Mesothelial cell of epicardium (in vitro differentiated cells): Measurements from ENCODE around the gene LTO1. TPM values are rescaled to one million over a fixed set of nuclear protein-coding genes. Genes with fewer than 3 reads are reported as not detected.

Experiments used
- DNase-seq, 2 experiments: peaks; one replicate each; pipeline ENCODE4 v3.0.0; 2021; ENCODE audit warnings: low spot score in 2 of 2; ENCODE audit not compliant: unreplicated experiment in 2 of 2
- H3K27ac Mint-ChIP-seq: 2 replicates; pipeline ENCODE4 v1.8.0; 2021; ENCODE audit warnings: mixed read lengths
- H3K27me3 Mint-ChIP-seq: 2 replicates; pipeline ENCODE4 v1.8.0; 2021; ENCODE audit warnings: low read depth, mixed read lengths
- H3K36me3 Mint-ChIP-seq: 2 replicates; pipeline ENCODE4 v1.8.0; 2021; ENCODE audit warnings: mixed read lengths
- H3K4me1 Mint-ChIP-seq: 2 replicates; pipeline ENCODE4 v1.8.0; 2021; ENCODE audit warnings: mixed read lengths
- H3K4me3 Mint-ChIP-seq: 2 replicates; pipeline ENCODE4 v1.8.0; 2021; ENCODE audit warnings: mild to moderate bottlenecking, moderate library complexity, mixed read lengths
- H3K9me3 Mint-ChIP-seq: 2 replicates; pipeline ENCODE4 v1.8.0; 2021; ENCODE audit warnings: mixed read lengths
- CTCF ChIP-seq: fragments of 200-600 bp; sonication (generic); IDR thresholded peaks from one replicate; pipeline ENCODE4 v1.5.0; 2021; ENCODE audit warnings: antibody characterized with exemption; ENCODE audit not compliant: unreplicated experiment
- total RNA-seq: library from RNA; stranded (reverse); gene quantifications from 3 replicates; pipeline ENCODE4 v1.2.1, GENCODE V29; 2021

LTO1 gene
- total RNA-seq, 1 donor from 2014 or later = 31.6 TPM

DNA sequence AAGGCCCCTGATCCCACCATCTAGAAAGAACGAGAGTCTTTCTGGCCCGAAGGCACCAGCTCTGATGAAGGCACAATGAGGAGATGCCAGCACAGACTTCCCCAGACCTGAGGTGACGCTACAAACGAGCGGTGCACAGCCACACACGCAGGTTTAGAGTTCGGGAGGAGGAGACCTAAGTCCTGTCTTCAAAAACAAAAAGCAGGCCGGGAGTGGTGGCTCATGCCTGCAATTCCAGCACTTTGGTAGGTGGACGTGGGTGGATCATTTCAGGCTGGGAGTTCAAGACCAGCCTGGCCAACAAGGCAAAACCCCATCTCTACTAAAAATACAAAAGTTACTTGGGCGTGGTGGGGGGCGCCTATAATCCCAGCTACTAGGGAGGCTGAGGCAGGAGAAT is 9.5 kb downstream of the LTO1 start:
- Mint-ChIP-seq H3K36me3 (peaks cover 24% of the 10 kb centered on the region), H3K4me3 (no peak overlapping the region), H3K27me3 (no peaks in the 10 kb centered on the region), H3K27ac (no peak overlapping the region), H3K9me3 (no peaks in the 10 kb centered on the region), H3K4me1 (peaks cover 5% of the 10 kb centered on the region)
- no peak for TF ChIP-seq CTCF
- no peak for DNase-seq

- peaks cover 18% of the 10 kb centered on the region for H3K36me3 Mint-ChIP-seq
- no peak for DNase-seq
- H3K27me3 Mint-ChIP-seq = no peaks in the 10 kb centered on the region
- no peak overlapping the region for H3K4me3 Mint-ChIP-seq
- no peak for TF ChIP-seq CTCF
- no peaks in the 10 kb centered on the region for H3K9me3 Mint-ChIP-seq
- no peak overlapping the region for H3K27ac Mint-ChIP-seq
- H3K4me1 Mint-ChIP-seq = no peaks in the 10 kb centered on the region
These were observed 10.3 kb downstream of the LTO1 start for GRCh38 chr11:69664901-69665300.

GRCh38 chr11:69664103-69664775 is 10.9 kb downstream of the LTO1 start:
- Mint-ChIP-seq H3K27ac (no peak overlapping the region), H3K4me1 (peaks cover 6% of the 10 kb centered on the region), H3K36me3 (peaks cover 16% of the 10 kb centered on the region), H3K4me3 (no peak overlapping the region), H3K27me3 (no peaks in the 10 kb centered on the region), H3K9me3 (no peaks in the 10 kb centered on the region)
- TF ChIP-seq CTCF = no peak
- no peak for DNase-seq

GRCh38 chr11:69663326-69663725 is 11.8 kb downstream of the LTO1 start:
- no peaks in the 10 kb centered on the region for H3K27me3 Mint-ChIP-seq
- no peak for DNase-seq
- H3K36me3 Mint-ChIP-seq = peaks cover 16% of the 10 kb centered on the region
- H3K27ac Mint-ChIP-seq = no peak overlapping the region
- H3K4me3 Mint-ChIP-seq = no peak overlapping the region
- H3K9me3 Mint-ChIP-seq = no peaks in the 10 kb centered on the region
- TF ChIP-seq CTCF = no peak
- H3K4me1 Mint-ChIP-seq = peaks cover 12% of the 10 kb centered on the region

- Mint-ChIP-seq H3K9me3 (no peaks in the 10 kb centered on the region), H3K36me3 (peaks cover 15% of the 10 kb centered on the region), H3K4me3 (no peak overlapping the region), H3K27me3 (no peaks in the 10 kb centered on the region), H3K27ac (no peak overlapping the region), H3K4me1 (peaks cover 18% of the 10 kb centered on the region)
- no peak for TF ChIP-seq CTCF
- DNase-seq = no peak
These were observed 12.3 kb downstream of the LTO1 start for GRCh38 chr11:69662806-69663205.
